OCI-LY1 (cell line): ENCODE data around the gene SPRED1.

ENCODE experiments used
- H2AFZ ChIP-seq: fragments of 200-600 bp; sonication (generic), shearing (Covaris generic); 2 replicates; pipeline ENCODE4 v1.6.0; 2014; ENCODE audit warnings: antibody characterized with exemption, mild to moderate bottlenecking, low read length
- H3F3A ChIP-seq: fragments of 200-600 bp; sonication (generic), shearing (Covaris generic); 2 replicates; pipeline ENCODE4 v1.6.0; 2014; ENCODE audit warnings: mild to moderate bottlenecking, antibody characterized with exemption, low read length, moderate library complexity; ENCODE audit not compliant: insufficient read depth
- H3K27ac ChIP-seq: fragments of 200-600 bp; sonication (generic); 2 replicates; pipeline ENCODE4 v1.5.1; 2014; ENCODE audit warnings: low read length, mixed run types, mild to moderate bottlenecking, low read depth; ENCODE audit not compliant: poor library complexity, severe bottlenecking
- H3K27me3 ChIP-seq: fragments of 200-600 bp; sonication (generic); 2 replicates; pipeline ENCODE4 v1.6.0; 2014; ENCODE audit warnings: antibody characterized with exemption, mild to moderate bottlenecking, low read length, moderate library complexity; ENCODE audit not compliant: insufficient read depth
- H3K36me3 ChIP-seq: fragments of 200-600 bp; sonication (generic); 2 replicates; pipeline ENCODE4 v1.6.1; 2014; ENCODE audit warnings: mild to moderate bottlenecking, antibody characterized with exemption, low read length, moderate library complexity, mixed read lengths; ENCODE audit not compliant: insufficient read depth
- H3K4me1 ChIP-seq: fragments of 200-600 bp; sonication (generic); 2 replicates; pipeline ENCODE4 v1.5.1; 2014; ENCODE audit warnings: mild to moderate bottlenecking, low read length, moderate library complexity; ENCODE audit not compliant: insufficient read depth, severe bottlenecking
- H3K4me2 ChIP-seq: fragments of 200-600 bp; sonication (generic), shearing (Covaris generic); 2 replicates; pipeline ENCODE4 v1.6.1; 2014; ENCODE audit warnings: low read length
- H3K4me3 ChIP-seq: fragments of 200-600 bp; sonication (generic); 2 replicates; pipeline ENCODE4 v1.5.1; 2014; ENCODE audit warnings: low read length, low read depth, mild to moderate bottlenecking, mixed read lengths; ENCODE audit not compliant: poor library complexity, severe bottlenecking
- H3K79me2 ChIP-seq: fragments of 200-600 bp; shearing (Covaris generic); 2 replicates; pipeline ENCODE4 v1.6.1; 2016; ENCODE audit warnings: mixed run types, low read length, mixed read lengths; ENCODE audit not compliant: insufficient read depth
- H3K9ac ChIP-seq: fragments of 200-600 bp; sonication (generic), shearing (Covaris generic); 2 replicates; pipeline ENCODE4 v1.6.1; 2014; ENCODE audit warnings: mild to moderate bottlenecking, low read length, mixed read lengths
- H3K9me2 ChIP-seq: fragments of 200-600 bp; sonication (generic), shearing (Covaris generic); 2 replicates; pipeline ENCODE4 v1.6.1; 2014; ENCODE audit warnings: low read depth, mild to moderate bottlenecking, low read length, mixed read lengths
- H3K9me3 ChIP-seq: fragments of 200-600 bp; shearing (Covaris generic); 2 replicates; pipeline ENCODE4 v1.6.1; 2014; ENCODE audit warnings: low read length, mixed read lengths
- H4K20me1 ChIP-seq: fragments of 200-600 bp; sonication (generic), shearing (Covaris generic); 2 replicates; pipeline ENCODE4 v1.6.0; 2016; ENCODE audit warnings: mild to moderate bottlenecking, low read length; ENCODE audit not compliant: insufficient read depth
- EZH2 ChIP-seq: fragments of 200-600 bp; sonication (generic), shearing (Covaris generic); IDR thresholded peaks from 2 replicates; pipeline ENCODE4 v1.8.0; 2017; ENCODE audit warnings: borderline replicate concordance, mixed run types, mild to moderate bottlenecking, antibody characterized with exemption, low read length, moderate library complexity, mixed read lengths
- TF ChIP-seq, protein P1 (sequence below): fragments of 200-600 bp; sonication (generic), shearing (Covaris generic); IDR thresholded peaks from 2 replicates; pipeline ENCODE4 v1.5.1; 2017; ENCODE audit warnings: mild to moderate bottlenecking, antibody characterized with exemption, low read length, moderate library complexity, mixed read lengths

Gene SPRED1

DNA sequence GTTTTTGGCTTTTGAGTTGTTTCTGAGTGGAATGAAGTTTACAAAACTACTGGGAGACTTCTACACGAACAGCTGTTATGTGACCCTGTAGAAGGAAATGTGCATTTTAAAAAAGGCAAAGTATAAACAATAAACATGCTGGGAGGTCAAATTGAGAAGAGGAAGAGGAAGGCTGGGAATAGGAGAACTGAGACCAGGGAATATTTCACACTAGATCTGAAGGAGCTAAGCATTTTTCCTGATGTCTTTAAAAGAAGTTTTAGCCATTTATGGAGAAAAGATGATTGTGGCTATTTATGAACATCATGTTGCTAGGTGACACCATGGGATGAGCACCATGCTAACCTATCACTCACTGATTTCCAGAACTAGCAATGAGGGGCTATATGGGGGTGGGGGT, 125.0 kb downstream of the SPRED1 start:
- TF ChIP-seq EZH2, result no peak
- TF ChIP-seq, protein P1, sequence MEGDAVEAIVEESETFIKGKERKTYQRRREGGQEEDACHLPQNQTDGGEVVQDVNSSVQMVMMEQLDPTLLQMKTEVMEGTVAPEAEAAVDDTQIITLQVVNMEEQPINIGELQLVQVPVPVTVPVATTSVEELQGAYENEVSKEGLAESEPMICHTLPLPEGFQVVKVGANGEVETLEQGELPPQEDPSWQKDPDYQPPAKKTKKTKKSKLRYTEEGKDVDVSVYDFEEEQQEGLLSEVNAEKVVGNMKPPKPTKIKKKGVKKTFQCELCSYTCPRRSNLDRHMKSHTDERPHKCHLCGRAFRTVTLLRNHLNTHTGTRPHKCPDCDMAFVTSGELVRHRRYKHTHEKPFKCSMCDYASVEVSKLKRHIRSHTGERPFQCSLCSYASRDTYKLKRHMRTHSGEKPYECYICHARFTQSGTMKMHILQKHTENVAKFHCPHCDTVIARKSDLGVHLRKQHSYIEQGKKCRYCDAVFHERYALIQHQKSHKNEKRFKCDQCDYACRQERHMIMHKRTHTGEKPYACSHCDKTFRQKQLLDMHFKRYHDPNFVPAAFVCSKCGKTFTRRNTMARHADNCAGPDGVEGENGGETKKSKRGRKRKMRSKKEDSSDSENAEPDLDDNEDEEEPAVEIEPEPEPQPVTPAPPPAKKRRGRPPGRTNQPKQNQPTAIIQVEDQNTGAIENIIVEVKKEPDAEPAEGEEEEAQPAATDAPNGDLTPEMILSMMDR, result no peak
- Histone ChIP-seq H3F3A (no peaks in the 10 kb centered on the region), H2AFZ (no peak overlapping the region), H3K4me1 (no peaks in the 10 kb centered on the region), H3K4me3 (no peak overlapping the region), H3K4me2 (no peak overlapping the region), H3K27me3 (0 out of 2 replicates have a peak, but pooled peaks cover 4% of the 10 kb centered on the region), H3K36me3 (no peaks in the 10 kb centered on the region), H4K20me1 (no peaks in the 10 kb centered on the region), H3K27ac (no peak overlapping the region), H3K9ac (no peak overlapping the region), H3K9me3 (no peaks in the 10 kb centered on the region), H3K79me2 (no peaks in the 10 kb centered on the region), H3K9me2 (no peaks in the 10 kb centered on the region)

DNA sequence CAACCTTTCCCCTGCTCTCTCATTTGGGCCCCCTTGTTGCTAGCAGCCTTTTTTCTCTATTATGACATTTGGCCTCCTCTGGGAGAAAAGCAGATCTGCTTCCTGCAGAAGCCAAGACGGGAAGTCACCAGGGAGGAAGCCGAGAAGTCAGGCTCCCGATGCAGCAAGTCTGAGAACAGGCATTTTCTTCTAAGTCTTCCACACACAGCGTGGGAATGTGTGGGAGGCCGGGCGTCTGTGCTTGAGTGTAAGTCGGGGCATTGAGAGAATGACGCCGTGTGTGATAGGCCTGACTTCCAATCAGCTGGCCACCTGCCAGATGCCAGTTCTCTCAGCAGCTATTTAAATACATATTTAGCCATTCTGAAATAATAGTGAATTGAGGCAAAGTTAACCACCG, 125.5 kb downstream of the SPRED1 start:
- TF ChIP-seq, protein P1, result no peak
- TF ChIP-seq EZH2, result no peak
- H3F3A ChIP-seq, result no peaks in the 10 kb centered on the region
- no peak overlapping the region for H3K4me3 ChIP-seq
- no peaks in the 10 kb centered on the region for H3K9me3 ChIP-seq
- H3K36me3 ChIP-seq, result no peaks in the 10 kb centered on the region
- H3K4me1 ChIP-seq, result no peaks in the 10 kb centered on the region
- H3K79me2 ChIP-seq, result no peaks in the 10 kb centered on the region
- H3K9ac ChIP-seq, result no peak overlapping the region
- H3K27ac ChIP-seq, result no peak overlapping the region
- no peak overlapping the region for H3K4me2 ChIP-seq
- H4K20me1 ChIP-seq, result no peaks in the 10 kb centered on the region
- H3K9me2 ChIP-seq, result no peaks in the 10 kb centered on the region
- H3K27me3 ChIP-seq, result 0 out of 2 replicates have a peak, but pooled peaks cover 4% of the 10 kb centered on the region
- H2AFZ ChIP-seq, result no peak overlapping the region

DNA sequence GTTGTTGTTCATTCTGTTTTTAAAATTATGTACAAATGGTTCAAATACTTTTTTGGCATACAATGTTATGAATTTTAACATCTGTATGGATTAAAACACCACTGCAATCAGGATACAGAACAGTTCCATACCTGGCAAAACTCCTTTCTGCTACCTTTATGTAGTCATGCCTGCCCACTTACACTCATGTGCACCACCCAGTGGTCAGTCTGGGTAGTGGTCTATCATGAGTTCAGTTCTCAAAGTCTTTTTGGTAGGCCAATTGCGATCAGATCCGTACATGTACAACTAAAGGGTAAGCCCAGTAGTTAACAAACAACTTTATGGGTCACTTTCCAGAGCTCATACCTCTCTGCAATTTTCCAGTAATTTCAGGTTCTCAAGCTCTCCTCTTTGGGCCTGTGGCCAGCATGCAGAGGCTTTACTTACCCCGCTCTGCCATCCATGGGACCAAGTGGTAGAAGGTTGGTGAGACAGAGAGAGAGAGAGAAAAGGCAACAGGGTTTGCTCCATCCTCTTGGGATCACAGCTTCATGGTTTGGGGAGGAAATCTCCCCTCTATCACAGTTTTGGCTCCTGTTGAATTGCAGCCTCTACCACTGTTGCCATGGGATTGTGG, 137.4 kb downstream of the SPRED1 start:
- no peak for TF ChIP-seq EZH2
- TF ChIP-seq, protein P1, result peak; percentile 87
- H3K9me3 ChIP-seq, result no peaks in the 10 kb centered on the region

More for the DNA sequence above, 137.4 kb downstream of the SPRED1 start:
- Histone ChIP-seq H3K36me3 (no peaks in the 10 kb centered on the region), H3K9me2 (no peaks in the 10 kb centered on the region), H3K9ac (no peak overlapping the region), H4K20me1 (no peaks in the 10 kb centered on the region), H3K4me3 (no peak overlapping the region), H2AFZ (no peak overlapping the region), H3K4me1 (no peaks in the 10 kb centered on the region), H3K4me2 (no peak overlapping the region), H3K27ac (no peak overlapping the region), H3K79me2 (no peaks in the 10 kb centered on the region), H3K27me3 (no peaks in the 10 kb centered on the region), H3F3A (no peaks in the 10 kb centered on the region)
